ENCODE data around the gene TMEM175. TPM values are rescaled to one million over a fixed set of nuclear protein-coding genes. Genes with fewer than 3 reads are reported as not detected.

TMEM175 gene
- total and polyA plus RNA-seq, 2 experiments from 2014 or later: 31.2 to 36.5 TPM

DNA sequence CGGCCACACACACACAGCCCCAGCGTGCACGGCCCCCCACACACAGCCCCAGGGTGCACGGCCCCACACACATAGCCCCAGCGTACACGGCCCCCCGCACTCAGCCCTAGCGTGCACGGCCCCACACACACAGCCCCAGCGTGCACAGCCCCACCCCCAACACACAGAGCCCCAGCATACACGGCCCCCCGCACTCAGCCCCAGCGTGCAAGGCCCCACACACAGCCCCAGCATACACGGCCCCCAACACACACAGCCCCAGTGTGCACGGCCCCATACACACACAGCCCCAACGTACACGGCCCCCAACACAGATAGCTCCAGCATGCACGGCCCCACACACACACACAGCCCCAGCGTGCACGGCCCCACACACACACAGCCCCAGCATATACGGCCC, 17.7 kb upstream of the TMEM175 start:
- in situ Hi-C loops (cut with MboI): no loop called here
- no peak overlapping the region for H3K27ac ChIP-seq
- H3K9me2 ChIP-seq (ENCODE audit: insufficient read depth): no peaks in the 10 kb centered on the region
- H3F3A ChIP-seq (ENCODE audit: insufficient read depth): no peaks in the 10 kb centered on the region
- WGBS, 2 experiments (ENCODE audit: low coverage in 1 of 2, low lambda C conversion rate in 2 of 2, missing lambda C conversion rate in 2 of 2): 47 to 62% methylated on average over 7 to 18 of the region's 21 CpGs
- peaks cover 5% of the 10 kb centered on the region; the same call in 1 of the 2 replicates for H4K20me1 ChIP-seq (ENCODE audit: insufficient read depth)
- no peaks in the 10 kb centered on the region for H3K27me3 ChIP-seq (replicated peaks; ENCODE audit: insufficient read depth)
- peaks cover 86% of the 10 kb centered on the region for H3K79me2 ChIP-seq (ENCODE audit: insufficient read depth)
- no peaks in the 10 kb centered on the region for H3K4me1 ChIP-seq (ENCODE audit: insufficient read depth)
- TF ChIP-seq EZH2 (IDR thresholded peaks at IDR 0.05; ENCODE audit: insufficient read depth, poor library complexity, severe bottlenecking): no peak
- no peak for TF ChIP-seq EZH2phosphoT487 (IDR thresholded peaks at IDR 0.05; ENCODE audit: insufficient read depth, low read depth)
- H3K36me3 ChIP-seq (ENCODE audit: low read depth): no peaks in the 10 kb centered on the region
- H3K4me3 ChIP-seq: no peak overlapping the region
- H3K9me3 ChIP-seq (ENCODE audit: low read depth): no peaks in the 10 kb centered on the region
- no peak overlapping the region for H2AFZ ChIP-seq
- no peak for DNase-seq
- H3K9ac ChIP-seq: no peak overlapping the region
- no peak overlapping the region for H3K4me2 ChIP-seq (ENCODE audit: unreplicated experiment)

DNA sequence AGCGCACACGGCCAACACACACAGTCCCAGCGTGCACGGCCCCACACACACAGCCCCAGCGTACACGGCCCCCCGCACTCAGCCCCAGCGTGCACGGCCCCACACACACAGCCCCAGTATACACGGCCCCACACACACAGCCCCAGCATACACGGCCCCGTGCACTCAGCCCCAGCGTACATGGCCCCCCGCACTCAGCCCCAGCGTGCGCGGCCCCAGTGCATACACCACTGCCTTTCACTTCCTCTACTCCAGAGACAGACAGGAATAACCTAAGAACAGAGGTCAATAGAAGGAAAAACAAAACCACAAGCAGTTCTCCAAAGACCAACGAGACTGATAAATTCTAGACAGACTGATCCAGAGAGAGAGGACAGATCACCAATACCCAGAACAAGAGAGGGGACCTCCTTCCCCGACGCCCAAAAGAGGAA, 17.2 kb upstream of the TMEM175 start:
- Histone ChIP-seq H3K9ac (peak overlapping the region; percentile 30; the same call in 1 of the 2 replicates), H4K20me1 (ENCODE audit: insufficient read depth) (peaks cover 5% of the 10 kb centered on the region; the same call in 1 of the 2 replicates), H3K4me3 (no peak overlapping the region), H3K36me3 (ENCODE audit: low read depth) (no peaks in the 10 kb centered on the region), H3K4me1 (ENCODE audit: insufficient read depth) (no peaks in the 10 kb centered on the region), H3K9me2 (ENCODE audit: insufficient read depth) (no peaks in the 10 kb centered on the region), H3K79me2 (ENCODE audit: insufficient read depth) (peaks cover 86% of the 10 kb centered on the region), H3K27me3 (replicated peaks; ENCODE audit: insufficient read depth) (no peaks in the 10 kb centered on the region), H3F3A (ENCODE audit: insufficient read depth) (no peaks in the 10 kb centered on the region), H3K4me2 (ENCODE audit: unreplicated experiment) (no peak overlapping the region), H3K9me3 (ENCODE audit: low read depth) (no peaks in the 10 kb centered on the region), H3K27ac (no peak overlapping the region), H2AFZ (no peak overlapping the region)
- 68 to 79% methylated on average over 12 to 20 of the region's 20 CpGs for WGBS, 2 experiments (ENCODE audit: low coverage in 1 of 2, low lambda C conversion rate in 2 of 2, missing lambda C conversion rate in 2 of 2)
- no peak for DNase-seq
- TF ChIP-seq EZH2 (IDR thresholded peaks at IDR 0.05; ENCODE audit: insufficient read depth, poor library complexity, severe bottlenecking) (no peak), EZH2phosphoT487 (IDR thresholded peaks at IDR 0.05; ENCODE audit: insufficient read depth, low read depth) (no peak)
- in situ Hi-C loops (cut with MboI): no loop called here

DNA sequence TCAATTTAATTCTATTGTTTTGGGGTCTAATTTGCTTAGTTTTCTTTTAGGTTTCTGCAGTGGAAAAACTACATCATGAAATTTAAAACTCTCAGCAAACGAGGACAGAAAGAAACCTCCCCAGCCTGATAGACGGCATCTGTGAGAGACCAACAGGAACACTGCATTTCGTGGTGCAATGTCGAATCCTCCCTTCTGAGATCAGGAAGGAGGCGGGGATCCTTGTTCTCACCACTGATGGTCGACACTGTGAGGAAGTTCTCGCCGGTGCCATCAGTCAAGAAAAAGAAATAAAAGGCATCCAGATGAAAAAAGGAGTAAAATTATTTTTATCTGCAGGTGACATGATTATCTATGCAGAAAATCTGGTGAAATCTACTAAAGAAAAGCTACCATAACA, 16.7 kb upstream of the TMEM175 start:
- TF ChIP-seq EZH2phosphoT487 (IDR thresholded peaks at IDR 0.05; ENCODE audit: insufficient read depth, low read depth): no peak
- TF ChIP-seq EZH2 (IDR thresholded peaks at IDR 0.05; ENCODE audit: insufficient read depth, poor library complexity, severe bottlenecking): no peak
- H3K36me3 ChIP-seq (ENCODE audit: low read depth): no peaks in the 10 kb centered on the region
- no peaks in the 10 kb centered on the region for H3F3A ChIP-seq (ENCODE audit: insufficient read depth)
- no peaks in the 10 kb centered on the region for H3K27me3 ChIP-seq (replicated peaks; ENCODE audit: insufficient read depth)
- in situ Hi-C loops (cut with MboI): no loop called here
- H3K4me1 ChIP-seq (ENCODE audit: insufficient read depth): no peaks in the 10 kb centered on the region
- no peak overlapping the region for H3K4me3 ChIP-seq
- H4K20me1 ChIP-seq (ENCODE audit: insufficient read depth): peaks cover 5% of the 10 kb centered on the region; the same call in 1 of the 2 replicates
- WGBS, 2 experiments (ENCODE audit: low coverage in 1 of 2, low lambda C conversion rate in 2 of 2, missing lambda C conversion rate in 2 of 2): 48 to 53% methylated on average over 8 of the region's 8 CpGs
- peak overlapping the region; percentile 30; the same call in 1 of the 2 replicates for H3K9ac ChIP-seq
- no peaks in the 10 kb centered on the region for H3K9me3 ChIP-seq (ENCODE audit: low read depth)
- peaks cover 90% of the 10 kb centered on the region for H3K79me2 ChIP-seq (ENCODE audit: insufficient read depth)
- no peak overlapping the region for H2AFZ ChIP-seq
- H3K9me2 ChIP-seq (ENCODE audit: insufficient read depth): no peaks in the 10 kb centered on the region
- peak; percentile 55 for DNase-seq
- no peak overlapping the region for H3K4me2 ChIP-seq (ENCODE audit: unreplicated experiment)
- H3K27ac ChIP-seq: no peak overlapping the region

DNA sequence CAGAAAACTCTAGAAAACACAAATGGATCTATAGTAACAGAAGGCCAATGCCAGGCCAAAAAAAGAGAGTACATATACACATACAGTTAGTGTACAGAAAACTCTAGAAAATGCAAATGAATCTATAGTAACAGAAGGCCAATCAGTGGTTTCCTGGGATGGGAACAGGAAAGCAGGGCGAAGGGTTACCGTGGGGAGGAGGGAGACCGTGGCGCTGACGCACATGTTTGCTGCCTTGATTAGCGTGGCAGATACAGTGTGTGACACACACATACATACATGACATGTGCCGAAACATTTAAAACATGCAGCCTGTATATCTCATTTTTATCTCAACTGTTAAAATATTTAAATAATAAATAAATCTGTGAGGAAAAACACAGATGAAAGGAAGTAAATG, 14.8 kb upstream of the TMEM175 start:
- H3K9me3 ChIP-seq (ENCODE audit: low read depth): no peaks in the 10 kb centered on the region
- no peak overlapping the region for H3K27ac ChIP-seq
- H4K20me1 ChIP-seq (ENCODE audit: insufficient read depth): peaks cover 5% of the 10 kb centered on the region; the same call in 1 of the 2 replicates
- WGBS, 2 experiments (ENCODE audit: low coverage in 1 of 2, low lambda C conversion rate in 2 of 2, missing lambda C conversion rate in 2 of 2): 99% methylated on average over 7 of the region's 7 CpGs
- in situ Hi-C loops (cut with MboI): no loop called here
- no peak for TF ChIP-seq EZH2phosphoT487 (IDR thresholded peaks at IDR 0.05; ENCODE audit: insufficient read depth, low read depth)
- TF ChIP-seq EZH2 (IDR thresholded peaks at IDR 0.05; ENCODE audit: insufficient read depth, poor library complexity, severe bottlenecking): no peak
- no peak overlapping the region for H3K9ac ChIP-seq
- no peak for DNase-seq
- no peak overlapping the region for H3K4me3 ChIP-seq
- no peak overlapping the region for H2AFZ ChIP-seq
- 0 out of 2 replicates have a peak, but pooled peaks cover 3% of the 10 kb centered on the region for H3F3A ChIP-seq (ENCODE audit: insufficient read depth)
- no peaks in the 10 kb centered on the region for H3K4me1 ChIP-seq (ENCODE audit: insufficient read depth)
- peaks cover 95% of the 10 kb centered on the region for H3K79me2 ChIP-seq (ENCODE audit: insufficient read depth)
- no peak overlapping the region for H3K4me2 ChIP-seq (ENCODE audit: unreplicated experiment)
- no peaks in the 10 kb centered on the region for H3K36me3 ChIP-seq (ENCODE audit: low read depth)
- H3K27me3 ChIP-seq (replicated peaks; ENCODE audit: insufficient read depth): no peaks in the 10 kb centered on the region
- H3K9me2 ChIP-seq (ENCODE audit: insufficient read depth): no peaks in the 10 kb centered on the region

Data from GM23248 (cell line).